Trophoblast cell (in vitro differentiated cells and primary cell): Measurements from ENCODE around the gene SDK2.

ENCODE experiments used
- DNase-seq, 2 donors: peaks; one replicate each; pipeline ENCODE4 v3.0.0-alpha.2; 2016
- H2AFZ ChIP-seq: 2 replicates; pipeline ENCODE4 v1.6.1; 2013; ENCODE audit warnings: low read length, moderate library complexity, mild to moderate bottlenecking; ENCODE audit not compliant: insufficient read depth, poor library complexity
- H2AK5ac ChIP-seq: 2 replicates; pipeline ENCODE4 v1.6.1; 2013; ENCODE audit warnings: mild to moderate bottlenecking, low read length
- H2BK120ac ChIP-seq: 2 replicates; pipeline ENCODE4 v1.6.1; 2013; ENCODE audit warnings: low read length, mild to moderate bottlenecking, moderate library complexity; ENCODE audit not compliant: insufficient read depth, poor library complexity
- H2BK12ac ChIP-seq: 2 replicates; pipeline ENCODE4 v1.6.1; 2013; ENCODE audit warnings: mild to moderate bottlenecking, low read length, moderate library complexity
- H2BK5ac ChIP-seq: 2 replicates; pipeline ENCODE4 v1.6.1; 2013; ENCODE audit warnings: low read length, low read depth, moderate library complexity, mild to moderate bottlenecking; ENCODE audit not compliant: poor library complexity
- H3K14ac ChIP-seq: 2 replicates; pipeline ENCODE4 v1.6.1; 2013; ENCODE audit warnings: mild to moderate bottlenecking, low read length
- H3K18ac ChIP-seq: 2 replicates; pipeline ENCODE4 v1.6.1; 2013; ENCODE audit warnings: mild to moderate bottlenecking, low read length
- H3K23ac ChIP-seq: 2 replicates; pipeline ENCODE4 v1.6.1; 2013; ENCODE audit warnings: low read length
- H3K27ac ChIP-seq: 2 replicates; pipeline ENCODE4 v1.5.1; 2013; ENCODE audit warnings: low read depth, mild to moderate bottlenecking, inconsistent platforms, low read length, moderate library complexity
- H3K27me3 ChIP-seq: 2 replicates; pipeline ENCODE4 v1.6.1; 2013; ENCODE audit warnings: inconsistent platforms, mild to moderate bottlenecking, low read length, moderate library complexity; ENCODE audit not compliant: insufficient read depth
- H3K36me3 ChIP-seq, 2 experiments: 1 replicate in 1 of 2; 2 replicates in 1 of 2; pipeline ENCODE4 v1.6.1; 2013; ENCODE audit warnings: low read length in 2 of 2, mild to moderate bottlenecking in 2 of 2, moderate library complexity in 1 of 2; ENCODE audit not compliant: insufficient read depth in 2 of 2, control insufficient read depth in 1 of 2
- H3K4ac ChIP-seq: 2 replicates; pipeline ENCODE4 v1.6.1; 2013; ENCODE audit warnings: low read depth, mild to moderate bottlenecking, low read length, moderate library complexity
- H3K4me1 ChIP-seq, 2 experiments: 1 replicate in 1 of 2; 2 replicates in 1 of 2; pipeline ENCODE4 v1.6.1; 2013; ENCODE audit warnings: low read length in 2 of 2, mild to moderate bottlenecking in 2 of 2, moderate library complexity in 1 of 2; ENCODE audit not compliant: insufficient read depth in 2 of 2, control insufficient read depth in 1 of 2
- H3K4me2 ChIP-seq: 2 replicates; pipeline ENCODE4 v1.6.1; 2013; ENCODE audit warnings: inconsistent platforms, mild to moderate bottlenecking, low read length, moderate library complexity
- H3K4me3 ChIP-seq: 2 replicates; pipeline ENCODE4 v1.5.1; 2013; ENCODE audit warnings: mild to moderate bottlenecking, low read depth, low read length, inconsistent platforms
- H3K79me1 ChIP-seq: one replicate; pipeline ENCODE4 v1.6.1; 2013; ENCODE audit warnings: low read length
- H3K79me2 ChIP-seq: 2 replicates; pipeline ENCODE4 v1.6.1; 2013; ENCODE audit warnings: low read length, mild to moderate bottlenecking; ENCODE audit not compliant: control insufficient read depth, insufficient read depth, poor library complexity
- H3K9ac ChIP-seq: 2 replicates; pipeline ENCODE4 v1.6.1; 2013; ENCODE audit warnings: mild to moderate bottlenecking, low read length
- H3K9me3 ChIP-seq: 2 replicates; pipeline ENCODE4 v1.6.1; 2013; ENCODE audit warnings: low read depth, mild to moderate bottlenecking, control low read depth, inconsistent platforms, low read length; ENCODE audit not compliant: insufficient read depth
- H4K12ac ChIP-seq: 2 replicates; pipeline ENCODE4 v1.6.1; 2013; ENCODE audit warnings: low read depth, mild to moderate bottlenecking, low read length, moderate library complexity
- H4K8ac ChIP-seq: 2 replicates; pipeline ENCODE4 v1.6.1; 2013; ENCODE audit warnings: low read depth, mild to moderate bottlenecking, low read length, moderate library complexity
- H4K91ac ChIP-seq: one replicate; pipeline ENCODE4 v1.6.1; 2013; ENCODE audit warnings: low read depth, mild to moderate bottlenecking, low read length, moderate library complexity
- WGBS: extraction: QIAGEN DNeasy Blood & Tissue Kit; methylation state at CpG from one replicate; pipeline ENCODE4 v1.1.7; 2013; ENCODE audit warnings: missing lambda C conversion rate; ENCODE audit not compliant: insufficient read length, insufficient coverage; ENCODE audit errors: extremely low coverage; 5-methylcytosine and 5-hydroxymethylcytosine counted together

SDK2 gene

DNA sequence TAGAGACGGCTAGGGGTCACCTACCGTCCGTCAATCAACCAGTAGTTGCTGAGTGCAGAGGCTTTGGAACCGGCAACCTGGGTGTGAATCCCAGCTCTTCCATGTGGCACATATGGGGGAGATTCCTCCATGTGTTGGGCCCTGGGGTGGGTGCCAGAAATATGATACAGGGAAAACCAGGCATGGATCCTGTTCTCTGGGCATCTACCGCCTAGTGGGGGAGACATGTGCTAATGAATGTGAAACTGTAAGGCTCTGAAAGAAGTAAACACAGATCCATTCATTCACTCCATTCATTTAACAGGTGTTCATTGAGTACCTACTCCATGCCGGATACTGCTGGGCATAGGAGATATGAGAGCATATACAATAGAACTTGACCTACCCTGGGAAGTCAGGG lies 39.5 kb upstream of the SDK2 start:
- H3K79me2 ChIP-seq: no peaks in the 10 kb centered on the region
- H2BK12ac ChIP-seq: no peak overlapping the region
- no peaks in the 10 kb centered on the region for H3K4me1 ChIP-seq
- H3K4ac ChIP-seq: no peak overlapping the region
- no peaks in the 10 kb centered on the region for H3K79me1 ChIP-seq
- H2BK5ac ChIP-seq: no peak overlapping the region
- H3K4me2 ChIP-seq: no peak overlapping the region
- DNase-seq: no peak
- no peak overlapping the region for H4K91ac ChIP-seq
- no peak overlapping the region for H3K27ac ChIP-seq
- WGBS: no CpG with 5 or more reads among the region's 6 CpGs
- no peak overlapping the region for H3K23ac ChIP-seq
- no peak overlapping the region for H3K14ac ChIP-seq
- H2AFZ ChIP-seq: no peak overlapping the region
- H3K18ac ChIP-seq: no peak overlapping the region
- H3K36me3 ChIP-seq: no peaks in the 10 kb centered on the region
- no peak overlapping the region for H4K12ac ChIP-seq
- peaks cover 6% of the 10 kb centered on the region for H3K9me3 ChIP-seq
- H3K4me3 ChIP-seq: no peak overlapping the region
- no peaks in the 10 kb centered on the region for H3K27me3 ChIP-seq
- no peak overlapping the region for H2AK5ac ChIP-seq
- no peak overlapping the region for H3K9ac ChIP-seq
- H2BK120ac ChIP-seq: no peak overlapping the region
- H4K8ac ChIP-seq: no peak overlapping the region

DNA sequence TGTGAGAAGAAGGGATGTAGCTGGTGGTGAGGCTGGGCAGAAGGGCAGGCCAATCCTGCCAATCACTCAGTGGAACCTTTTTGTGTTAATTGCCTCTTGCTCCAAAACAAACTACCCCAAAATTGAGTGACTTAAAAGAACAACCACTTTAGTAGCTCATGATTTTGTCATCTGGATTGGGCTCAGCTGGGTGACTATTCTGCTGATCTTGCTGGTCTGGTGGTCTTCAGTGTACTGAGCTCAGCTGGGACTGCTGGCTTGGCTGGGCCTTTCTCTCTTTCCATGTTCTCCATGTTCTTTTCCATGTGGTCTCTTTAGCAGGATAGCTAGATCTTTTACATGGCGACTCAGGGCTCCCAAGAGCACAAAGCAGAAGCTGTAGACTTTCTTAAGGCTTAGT lies 37.7 kb upstream of the SDK2 start:
- H3K9me3 ChIP-seq: peaks cover 6% of the 10 kb centered on the region
- no peaks in the 10 kb centered on the region for H3K4me1 ChIP-seq
- no peaks in the 10 kb centered on the region for H3K79me2 ChIP-seq
- H4K8ac ChIP-seq: no peak overlapping the region
- no peak overlapping the region for H4K12ac ChIP-seq
- H4K91ac ChIP-seq: no peak overlapping the region
- no peak overlapping the region for H3K14ac ChIP-seq
- WGBS: no CpG with 5 or more reads among the region's 1 CpG
- no peak for DNase-seq
- H3K4me2 ChIP-seq: no peak overlapping the region
- H3K27me3 ChIP-seq: no peaks in the 10 kb centered on the region
- H3K23ac ChIP-seq: no peak overlapping the region
- H3K79me1 ChIP-seq: no peaks in the 10 kb centered on the region
- H3K4ac ChIP-seq: no peak overlapping the region
- no peak overlapping the region for H2AK5ac ChIP-seq
- no peak overlapping the region for H2AFZ ChIP-seq
- no peak overlapping the region for H3K4me3 ChIP-seq
- H3K27ac ChIP-seq: no peak overlapping the region
- no peak overlapping the region for H3K9ac ChIP-seq
- no peak overlapping the region for H2BK120ac ChIP-seq
- no peak overlapping the region for H2BK12ac ChIP-seq
- no peak overlapping the region for H2BK5ac ChIP-seq
- no peaks in the 10 kb centered on the region for H3K36me3 ChIP-seq
- H3K18ac ChIP-seq: no peak overlapping the region

DNA sequence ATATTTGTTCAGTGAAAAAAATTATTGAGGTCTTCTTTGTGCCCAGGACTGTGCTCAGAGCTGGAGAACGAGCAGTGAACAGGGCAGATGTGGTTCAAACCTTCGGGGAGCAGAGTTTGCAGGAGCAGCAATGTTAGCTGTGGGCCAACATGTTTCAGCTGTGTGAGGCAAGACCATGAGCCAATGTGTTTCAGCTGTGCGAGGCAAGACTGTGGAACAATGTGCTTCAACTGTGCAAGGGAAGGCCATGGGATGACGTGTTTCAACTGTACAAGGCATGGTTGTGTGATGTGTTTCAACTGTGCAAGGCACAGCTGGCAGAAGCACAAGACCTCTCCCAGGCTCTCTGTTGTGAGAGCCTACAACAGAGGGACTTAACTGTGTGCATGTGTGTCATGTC lies 35.2 kb upstream of the SDK2 start:
- H3K23ac ChIP-seq: no peak overlapping the region
- no peak overlapping the region for H3K14ac ChIP-seq
- H3K9ac ChIP-seq: no peak overlapping the region
- H3K79me1 ChIP-seq: no peaks in the 10 kb centered on the region
- no peak overlapping the region for H3K27ac ChIP-seq
- H4K91ac ChIP-seq: no peak overlapping the region
- no peak overlapping the region for H3K18ac ChIP-seq
- H3K79me2 ChIP-seq: no peaks in the 10 kb centered on the region
- no peaks in the 10 kb centered on the region for H3K4me1 ChIP-seq
- H2BK5ac ChIP-seq: no peak overlapping the region
- H3K4me3 ChIP-seq: peak overlapping the region; percentile 0
- no peak overlapping the region for H3K4ac ChIP-seq
- H2AFZ ChIP-seq: no peak overlapping the region
- no peaks in the 10 kb centered on the region for H3K36me3 ChIP-seq
- no peaks in the 10 kb centered on the region for H3K27me3 ChIP-seq
- H2BK12ac ChIP-seq: no peak overlapping the region
- no peak overlapping the region for H2AK5ac ChIP-seq
- no peak overlapping the region for H4K8ac ChIP-seq
- H4K12ac ChIP-seq: no peak overlapping the region
- H3K9me3 ChIP-seq: peaks cover 6% of the 10 kb centered on the region
- no peak overlapping the region for H3K4me2 ChIP-seq
- no CpG with 5 or more reads among the region's 4 CpGs for WGBS
- DNase-seq: no peak
- H2BK120ac ChIP-seq: no peak overlapping the region

DNA sequence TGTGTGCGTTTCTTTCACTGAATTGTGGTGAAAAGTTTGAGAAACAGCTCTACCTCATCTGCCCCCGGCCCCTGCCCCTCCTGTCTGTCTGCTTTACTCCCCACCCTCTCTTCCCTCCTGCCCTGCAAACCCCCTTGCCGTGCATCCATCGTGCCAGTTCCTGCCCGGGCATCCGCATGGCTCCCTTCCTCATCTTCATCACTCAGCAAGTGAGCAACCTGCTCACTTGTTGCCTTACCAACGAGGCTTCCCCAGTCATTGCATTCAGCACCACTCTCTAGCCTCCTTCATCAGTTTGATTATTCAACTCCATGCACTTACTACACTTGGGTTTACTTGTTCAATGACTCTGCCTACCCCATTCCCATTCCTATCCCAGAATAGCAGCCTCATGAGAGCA lies 34.8 kb upstream of the SDK2 start:
- H2AK5ac ChIP-seq: no peak overlapping the region

More for the DNA sequence above, 34.8 kb upstream of the SDK2 start:
- Histone ChIP-seq H3K4me2 (no peak overlapping the region), H3K79me2 (no peaks in the 10 kb centered on the region), H3K14ac (no peak overlapping the region), H3K4ac (no peak overlapping the region), H3K36me3 (no peaks in the 10 kb centered on the region), H4K91ac (no peak overlapping the region), H3K4me3 (no peak overlapping the region), H4K12ac (no peak overlapping the region), H3K9ac (no peak overlapping the region), H3K23ac (no peak overlapping the region), H2BK12ac (no peak overlapping the region), H2BK120ac (no peak overlapping the region), H3K79me1 (no peaks in the 10 kb centered on the region), H2AFZ (no peak overlapping the region), H3K18ac (no peak overlapping the region), H3K9me3 (peaks cover 6% of the 10 kb centered on the region), H4K8ac (no peak overlapping the region), H2BK5ac (no peak overlapping the region), H3K27ac (no peak overlapping the region), H3K27me3 (no peaks in the 10 kb centered on the region), H3K4me1 (no peaks in the 10 kb centered on the region)
- no CpG with 5 or more reads among the region's 7 CpGs for WGBS
- DNase-seq: no peak
